DMS 273 (cell line): ENCODE measurements around the gene GPX4.
A peak's percentile ranks its signal among the peaks of the same experiment; 100 is the strongest.

Experiments
- DNase-seq: peaks from one replicate; lab custom pipeline; 2025; ENCODE audit not compliant: unreplicated experiment; lab: John Stamatoyannopoulos, UW

The GPX4 gene

DNA sequence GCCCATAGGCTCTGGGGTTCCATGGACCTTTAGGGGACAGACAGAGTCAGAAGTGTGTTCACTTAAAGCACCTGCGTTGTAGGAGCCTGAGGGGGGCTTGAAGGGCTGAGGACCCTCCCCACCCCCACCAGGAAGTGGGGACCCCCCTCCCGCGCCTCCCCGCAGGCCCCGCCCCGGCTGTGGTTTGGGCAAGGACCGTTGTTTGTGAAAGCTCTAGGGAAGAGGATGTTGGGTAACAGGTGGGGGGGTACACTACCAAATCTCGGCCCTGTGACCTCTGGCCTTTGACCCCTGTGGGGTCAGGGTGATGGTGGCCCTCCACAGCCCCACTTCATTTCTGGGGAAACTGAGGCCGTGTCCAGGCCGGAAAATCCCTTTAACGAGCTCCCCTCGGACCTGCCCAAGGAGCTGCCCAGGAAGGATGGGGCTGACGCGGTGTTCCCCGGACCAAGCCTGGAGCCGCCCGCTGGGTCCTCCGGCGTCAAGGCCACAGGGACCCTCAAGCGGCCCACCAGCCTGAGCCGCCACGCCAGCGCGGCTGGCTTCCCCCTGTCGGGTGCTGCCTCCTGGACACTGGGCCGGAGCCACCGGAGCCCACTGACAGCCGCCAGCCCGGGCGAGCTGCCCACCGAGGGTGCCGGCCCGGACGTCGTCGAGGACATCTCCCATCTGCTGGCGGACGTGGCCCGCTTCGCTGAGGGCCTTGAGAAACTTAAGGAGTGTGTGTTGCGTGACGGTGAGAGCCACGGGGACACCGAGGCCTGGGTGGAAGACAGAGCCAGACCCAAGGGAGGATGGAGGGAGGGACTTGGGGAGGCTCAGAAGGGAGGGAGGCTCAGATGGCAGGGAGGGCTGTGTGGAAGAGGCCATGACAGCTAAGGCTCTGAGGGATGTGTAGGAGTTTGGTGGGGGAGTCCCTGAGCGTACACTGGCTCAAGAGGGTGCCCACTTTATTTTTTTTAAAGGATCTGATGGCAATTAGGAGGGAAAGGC is 35.5 kb upstream of the GPX4 start:
- no peak for DNase-seq

- no peak for DNase-seq
These were observed 34.6 kb upstream of the GPX4 start for GRCh38 chr19:1069009-1069779.

- peak; percentile 72 for DNase-seq
These were observed 33.2 kb upstream of the GPX4 start for GRCh38 chr19:1070576-1070930.

GRCh38 chr19:1070931-1071791 is 32.6 kb upstream of the GPX4 start:
- peak; percentile 80 for DNase-seq

- no peak for DNase-seq
These were observed 31.3 kb upstream of the GPX4 start for GRCh38 chr19:1072371-1073015.

- no peak for DNase-seq
These were observed 30.5 kb upstream of the GPX4 start for GRCh38 chr19:1073063-1073955.

DNA sequence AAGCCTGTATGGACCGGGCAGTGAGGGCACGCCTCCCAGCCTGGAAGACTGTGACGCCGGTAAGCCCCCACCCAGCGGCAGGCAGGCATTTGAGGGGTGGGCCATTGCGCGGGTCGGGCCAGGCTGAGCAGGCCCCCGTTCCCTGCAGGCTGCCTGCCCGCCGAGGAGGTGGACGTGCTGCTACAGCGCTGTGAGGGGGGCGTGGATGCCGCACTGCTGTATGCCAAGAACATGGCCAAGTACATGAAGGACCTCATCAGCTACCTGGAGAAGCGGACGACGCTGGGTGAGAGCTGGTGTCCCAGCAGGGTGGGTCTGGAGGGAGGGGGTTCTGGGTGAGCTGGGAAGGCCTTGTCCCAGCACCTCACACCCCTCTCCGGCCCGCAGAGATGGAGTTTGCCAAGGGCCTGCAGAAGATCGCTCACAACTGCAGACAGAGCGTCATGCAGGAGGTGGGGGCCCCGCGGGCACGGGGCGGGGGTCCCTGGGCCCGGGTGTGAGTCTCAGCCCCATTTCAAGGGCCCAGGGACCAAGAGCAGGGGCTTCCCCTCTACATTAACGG is 29.8 kb upstream of the GPX4 start:
- DNase-seq, result no peak

GRCh38 chr19:1074544-1075283 is 29.1 kb upstream of the GPX4 start:
- DNase-seq, result peak; percentile 97

- DNase-seq, result no peak
These were observed 27.8 kb upstream of the GPX4 start for GRCh38 chr19:1076046-1076386.

GRCh38 chr19:1076951-1077350 is 26.8 kb upstream of the GPX4 start:
- DNase-seq, result peak; percentile 58

- peak; percentile 61 for DNase-seq
These were observed 24.2 kb upstream of the GPX4 start for GRCh38 chr19:1079566-1080111.

DNA sequence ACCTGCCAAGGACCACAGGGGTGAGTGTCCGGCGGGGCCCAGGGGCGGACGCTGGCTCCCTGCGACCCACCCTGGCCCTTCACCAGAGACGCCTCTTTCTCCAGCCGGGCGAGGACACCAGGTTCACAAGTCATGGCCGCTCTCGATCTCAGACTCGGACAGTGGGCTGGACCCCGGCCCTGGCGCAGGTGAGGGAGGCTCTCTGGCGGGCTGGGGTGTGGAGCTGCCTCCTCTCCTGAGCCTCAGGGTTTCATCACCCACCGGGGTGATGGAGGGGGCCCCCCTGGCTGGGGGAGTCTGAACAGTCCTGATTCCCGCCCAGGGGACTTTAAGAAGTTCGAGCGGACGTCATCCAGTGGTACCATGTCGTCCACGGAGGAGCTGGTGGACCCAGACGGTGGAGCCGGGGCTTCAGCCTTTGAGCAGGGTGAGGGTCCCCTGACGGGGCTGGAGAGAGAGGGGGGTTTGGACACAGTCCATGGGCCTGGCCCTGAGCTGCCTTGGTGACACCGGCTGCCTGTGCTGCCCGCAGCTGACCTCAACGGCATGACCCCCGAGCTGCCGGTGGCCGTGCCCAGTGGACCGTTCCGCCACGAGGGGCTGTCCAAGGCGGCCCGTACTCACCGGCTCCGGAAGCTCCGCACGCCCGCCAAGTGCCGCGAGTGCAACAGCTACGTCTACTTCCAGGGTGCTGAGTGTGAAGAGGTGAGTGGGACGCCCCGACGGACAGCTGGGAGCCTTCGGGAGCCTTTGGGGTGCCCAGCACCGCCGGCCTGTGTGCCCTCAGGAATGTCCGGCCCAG is 23.2 kb upstream of the GPX4 start:
- DNase-seq, result no peak

DNA sequence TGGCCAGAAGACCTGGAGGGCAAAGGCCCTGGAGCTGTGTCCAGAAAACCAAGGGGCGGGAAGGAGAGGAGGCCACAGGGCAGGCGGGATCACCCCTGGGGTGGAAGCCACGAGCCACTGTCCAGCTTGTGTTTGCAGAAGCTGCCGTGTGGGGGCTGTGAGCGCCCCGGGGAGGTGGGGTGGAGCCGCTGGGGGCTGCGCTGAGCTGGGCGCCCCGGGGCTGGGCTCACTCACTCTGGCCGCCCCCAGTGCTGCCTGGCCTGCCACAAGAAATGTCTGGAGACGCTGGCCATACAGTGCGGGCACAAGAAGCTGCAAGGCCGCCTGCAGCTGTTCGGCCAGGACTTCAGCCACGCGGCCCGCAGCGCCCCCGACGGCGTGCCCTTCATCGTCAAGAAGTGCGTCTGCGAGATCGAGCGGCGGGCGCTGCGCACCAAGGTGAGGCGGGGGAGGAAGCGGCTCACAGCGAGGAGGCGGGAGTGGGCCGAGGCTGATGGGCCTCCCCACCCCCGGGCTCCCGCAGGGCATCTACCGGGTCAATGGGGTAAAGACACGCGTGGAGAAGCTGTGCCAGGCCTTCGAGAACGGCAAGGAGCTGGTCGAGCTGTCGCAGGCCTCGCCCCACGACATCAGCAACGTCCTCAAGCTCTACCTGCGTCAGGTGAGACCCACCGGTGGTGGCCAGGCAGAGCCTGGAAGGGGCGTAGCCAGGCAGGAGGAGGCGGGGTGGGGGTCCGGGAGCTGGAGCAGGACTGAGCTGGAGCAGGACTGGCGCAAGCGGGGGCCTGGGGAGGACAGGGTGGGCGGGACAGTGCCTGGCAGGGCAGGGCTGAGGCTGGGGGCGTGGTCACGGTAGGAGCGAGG is 22.3 kb upstream of the GPX4 start:
- DNase-seq, result no peak

- DNase-seq, result peak; percentile 86
These were observed 21.4 kb upstream of the GPX4 start for GRCh38 chr19:1082165-1082927.

GRCh38 chr19:1082928-1083816 is 20.6 kb upstream of the GPX4 start:
- DNase-seq, result no peak
